HG02938 (cell line): ENCODE data around the gene PHYHD1.
"Not testable (repeated sequence)": the region's sequence is repeated elsewhere in the genome, so short reads cannot be mapped to it uniquely, and the experiment has no call there.

Experiments
- ATAC-seq: cut with Tn5 transposase; IDR thresholded peaks from one replicate; pipeline ENCODE4 v1.9.1; 2021; ENCODE audit warnings: mild to moderate bottlenecking, moderate library complexity; ENCODE audit not compliant: unreplicated experiment

Gene PHYHD1

GRCh38 chr9:128947527-128948301 lies 26.9 kb downstream of the PHYHD1 start, which contains the start of the genes DOLK and NUP188:
TSS of gene DOLK (minus strand) at chr9:128947603. CDS start at chr9:128947303, 300 bp downstream.
TSS of gene NUP188 (plus strand) at chr9:128947699. CDS start at chr9:128947720, 21 bp downstream.
- ATAC-seq, result peak; percentile 64

DNA sequence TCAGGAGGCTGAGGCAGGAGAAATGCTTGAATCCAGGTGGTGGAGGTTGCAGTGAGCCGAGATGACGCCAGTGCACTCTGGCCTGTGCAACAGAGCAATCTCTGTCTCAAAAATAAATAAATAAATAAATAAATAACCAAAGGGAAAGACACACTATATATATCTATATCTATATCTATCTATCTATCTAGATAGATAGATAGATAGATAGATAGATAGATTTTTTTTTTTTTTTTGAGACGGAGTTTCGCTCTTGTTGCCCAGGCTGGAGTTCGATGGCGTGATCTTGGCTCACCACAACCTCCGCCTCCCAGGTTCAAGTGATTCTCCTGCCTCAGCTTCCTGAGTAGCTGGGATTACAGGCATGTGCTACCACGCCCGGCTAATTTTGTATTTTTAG lies 40.6 kb downstream of the PHYHD1 start:
- ATAC-seq, result not testable (repeated sequence)

DNA sequence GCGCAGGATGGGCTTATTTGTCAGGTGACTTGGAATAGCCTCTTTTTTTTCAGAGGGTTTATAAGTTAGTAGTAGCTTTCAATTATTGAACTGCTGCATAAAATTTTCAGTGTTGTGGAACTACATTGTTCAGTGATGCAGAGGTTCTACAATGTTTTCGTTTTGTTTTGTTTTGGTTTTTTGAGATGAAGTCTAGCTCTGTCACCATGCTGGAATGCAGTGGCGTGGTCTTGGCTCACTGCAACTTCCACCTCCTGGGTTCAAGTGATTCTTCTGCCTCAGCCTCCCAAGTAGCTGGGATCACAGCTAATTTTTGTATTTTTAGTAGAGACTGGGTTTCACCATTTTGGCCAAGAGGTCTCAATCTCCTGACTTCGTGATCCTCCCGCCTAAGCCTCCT lies 48.7 kb downstream of the PHYHD1 start:
- no peak for ATAC-seq

- ATAC-seq, result no peak
Measured at GRCh38 chr9:128972956-128973355, 52.2 kb downstream of the PHYHD1 start.

GRCh38 chr9:128979111-128979510 lies 58.3 kb downstream of the PHYHD1 start:
- no peak for ATAC-seq

DNA sequence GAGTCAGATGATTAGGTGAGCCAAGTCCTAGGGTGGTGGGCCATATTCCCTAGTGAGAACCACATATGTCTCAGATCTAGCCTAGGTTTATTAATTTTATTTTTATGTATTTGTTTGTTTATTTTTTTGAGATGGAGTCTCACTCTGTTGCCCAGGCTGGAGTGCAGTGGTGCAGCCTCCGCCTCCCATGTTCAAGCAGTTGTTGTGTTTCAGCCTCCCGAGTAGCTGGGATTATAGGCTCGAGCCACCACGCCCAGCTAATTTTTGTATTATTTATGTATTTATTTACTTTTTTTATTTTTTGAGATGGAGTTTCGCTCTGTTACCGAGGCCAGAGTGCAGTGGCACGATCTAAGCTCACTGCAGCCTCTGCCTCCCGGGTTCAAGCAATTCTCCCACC lies 62.8 kb downstream of the PHYHD1 start:
- ATAC-seq, result no peak

GRCh38 chr9:128986671-128987070 lies 65.9 kb downstream of the PHYHD1 start:
- no peak for ATAC-seq

GRCh38 chr9:128987805-128988204 lies 67.0 kb downstream of the PHYHD1 start:
- ATAC-seq, result no peak
